ENCODE results near the gene NCAPD2.
A peak's percentile ranks its signal among the peaks of the same experiment; 100 is the strongest.
"Not testable (repeated sequence)": the region's sequence is repeated elsewhere in the genome, so short reads cannot be mapped to it uniquely, and the experiment has no call there.

Gene NCAPD2

GRCh38 chr12:6552140-6552551 lies 58.2 kb downstream of the NCAPD2 start:
- DNase-seq = no peak

DNA sequence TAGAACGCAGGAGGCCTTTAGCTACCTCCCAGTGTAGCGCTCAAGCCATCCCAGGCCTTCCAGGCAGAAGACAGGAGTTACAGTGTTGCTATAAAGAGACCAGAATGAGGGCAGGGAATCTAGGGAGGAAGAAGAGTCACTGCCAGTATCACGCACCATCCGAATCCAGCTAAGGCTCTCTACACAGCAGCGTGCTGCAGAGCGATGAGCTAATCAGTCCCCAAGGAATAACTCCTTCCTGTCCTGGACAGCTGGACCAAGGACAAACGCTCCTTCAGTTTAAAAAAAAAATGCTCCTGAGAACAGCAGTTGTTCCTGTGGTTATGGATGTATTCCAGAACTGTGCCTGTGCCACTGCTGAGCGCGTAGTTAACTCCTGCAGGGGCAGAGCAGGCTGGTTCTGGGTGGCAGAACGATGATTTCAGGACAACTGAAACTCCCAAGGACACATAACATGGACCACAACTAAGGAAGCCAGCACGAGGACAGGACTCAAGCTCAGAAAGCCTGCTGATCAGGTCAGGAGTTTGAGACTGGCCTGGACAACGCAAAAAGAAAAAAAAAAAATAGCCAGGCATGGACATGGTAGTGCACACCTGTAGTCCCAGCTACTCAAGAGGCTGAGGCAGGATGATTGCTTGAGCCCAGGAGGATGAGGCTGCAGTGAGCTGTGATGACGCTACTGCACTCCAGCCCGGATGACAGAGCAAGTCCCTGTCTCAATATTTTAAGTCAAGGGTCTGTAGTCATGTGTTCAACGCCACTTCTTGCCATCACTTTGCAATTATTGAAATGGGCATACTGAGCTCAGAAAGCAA lies 59.4 kb downstream of the NCAPD2 start:
- DNase-seq = no peak

DNA sequence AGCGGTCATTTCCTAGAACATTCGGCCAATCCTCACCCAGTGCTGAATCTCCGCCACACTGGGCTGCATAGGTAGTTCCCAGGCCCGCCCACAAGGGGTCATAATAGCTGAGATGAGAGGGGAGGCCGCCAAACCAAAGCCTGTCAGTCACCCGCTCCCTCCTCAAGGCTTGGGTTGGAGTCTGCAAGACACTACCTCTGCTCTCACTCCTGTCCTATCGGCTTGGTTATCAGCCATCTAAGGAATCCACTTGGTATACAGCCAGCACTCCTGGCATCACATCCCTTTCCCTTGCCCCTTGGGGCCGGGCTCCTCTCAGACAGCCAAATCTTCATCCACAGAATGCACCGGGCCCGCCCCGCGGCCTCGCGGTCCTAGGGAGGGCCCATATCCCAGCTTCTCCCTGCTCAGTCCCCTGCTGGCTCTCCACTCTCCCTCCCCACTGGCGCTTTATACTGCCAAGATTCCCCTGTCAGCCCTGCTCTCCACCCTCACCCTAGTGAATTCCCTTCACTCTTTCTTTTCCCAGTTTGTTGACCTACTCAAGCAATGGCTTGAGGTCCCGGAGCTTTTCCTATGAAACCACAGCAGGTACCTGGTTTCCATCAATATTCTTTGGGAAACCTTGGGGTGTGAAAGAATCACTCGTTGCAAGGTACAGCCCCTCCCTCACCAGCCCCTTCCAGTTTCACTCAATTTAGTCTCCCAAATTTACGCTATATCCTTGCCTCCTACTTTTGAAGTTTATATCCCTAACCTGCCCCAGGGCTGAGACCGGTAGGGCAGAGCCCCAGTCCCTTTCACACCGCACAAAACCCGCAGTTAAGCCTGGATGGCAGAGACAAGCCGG lies 60.5 kb downstream of the NCAPD2 start:
- peak; percentile 73 for DNase-seq

GRCh38 chr12:6555018-6555691 lies 61.3 kb downstream of the NCAPD2 start:
- no peak for DNase-seq

GRCh38 chr12:6556496-6556817 lies 62.6 kb downstream of the NCAPD2 start:
- DNase-seq = not testable (repeated sequence)

DNA sequence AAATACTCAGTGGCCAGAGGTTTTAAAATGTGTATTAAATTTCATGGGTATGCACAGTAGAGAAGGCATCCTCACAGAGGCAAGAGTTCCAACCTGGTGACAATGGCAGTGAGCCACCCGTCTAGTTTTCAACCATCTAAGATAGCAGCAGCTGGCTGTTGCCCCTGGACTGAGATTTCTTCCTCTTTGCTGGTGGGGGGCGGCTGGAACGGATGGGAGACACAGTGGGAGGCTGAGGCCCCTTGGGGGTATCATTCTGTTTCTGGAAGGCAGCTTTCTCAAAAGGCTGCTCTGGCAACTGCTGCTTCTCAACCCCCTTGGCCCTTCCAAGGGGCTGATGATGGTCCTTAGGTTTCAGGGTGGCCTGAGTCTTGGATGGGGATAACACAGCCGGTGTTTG lies 63.0 kb downstream of the NCAPD2 start:
- no peak for DNase-seq

DNA sequence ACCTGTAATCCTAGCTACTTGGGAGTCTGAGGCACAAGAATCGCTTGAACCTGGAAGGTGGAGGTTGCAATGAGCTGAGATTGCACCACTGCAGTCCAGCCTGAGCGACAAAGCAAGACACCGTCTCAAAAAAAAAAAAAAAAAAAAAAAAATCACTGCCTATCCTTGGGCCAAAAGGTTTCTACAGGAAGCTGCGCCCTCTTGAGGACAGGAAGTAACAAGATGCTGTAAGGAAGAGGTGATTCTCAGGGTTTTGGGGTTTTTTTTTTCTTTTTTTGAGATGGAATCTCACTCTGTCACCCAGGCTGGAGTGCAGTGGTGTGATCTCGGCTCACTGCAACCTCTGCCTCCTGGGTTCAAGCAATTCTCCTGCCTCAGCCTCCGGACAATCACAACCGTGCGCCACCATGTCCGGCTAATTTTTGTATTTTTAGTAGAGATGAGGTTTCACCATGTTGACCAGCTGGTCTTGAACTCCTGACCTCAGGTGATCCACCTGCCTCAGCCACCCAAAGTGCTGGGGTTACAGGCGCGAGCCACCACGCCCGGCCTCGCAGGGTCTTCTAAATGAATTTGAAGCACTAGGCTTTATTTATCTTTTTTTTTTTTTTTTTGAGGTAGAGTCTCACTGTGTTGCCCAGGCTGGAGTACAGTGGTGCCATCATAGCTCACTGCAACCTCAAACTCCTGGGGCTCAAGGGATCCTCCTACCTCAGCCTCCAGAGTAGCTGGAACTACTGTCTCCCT lies 64.3 kb downstream of the NCAPD2 start:
- peak; percentile 70 for DNase-seq

DNA sequence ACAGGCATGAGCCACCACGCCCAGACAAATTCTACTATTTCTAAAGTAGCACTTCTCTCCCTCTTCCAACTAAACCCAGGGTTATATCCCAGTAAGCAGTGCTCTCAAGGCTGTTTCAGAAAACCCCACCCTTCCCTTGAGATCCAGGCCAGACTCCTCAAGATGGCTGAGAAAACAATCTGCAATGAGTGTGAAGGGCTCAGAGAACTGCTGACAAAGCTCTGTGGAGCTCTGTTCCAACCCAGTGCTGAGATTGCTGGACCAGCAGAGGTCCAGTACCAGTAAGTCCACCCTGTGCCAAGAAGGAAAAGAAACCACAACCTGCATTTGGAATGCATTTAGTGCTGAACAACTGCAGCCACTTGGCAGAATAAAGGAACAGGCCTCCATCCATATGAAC lies 65.6 kb downstream of the NCAPD2 start:
- DNase-seq = no peak

DNA sequence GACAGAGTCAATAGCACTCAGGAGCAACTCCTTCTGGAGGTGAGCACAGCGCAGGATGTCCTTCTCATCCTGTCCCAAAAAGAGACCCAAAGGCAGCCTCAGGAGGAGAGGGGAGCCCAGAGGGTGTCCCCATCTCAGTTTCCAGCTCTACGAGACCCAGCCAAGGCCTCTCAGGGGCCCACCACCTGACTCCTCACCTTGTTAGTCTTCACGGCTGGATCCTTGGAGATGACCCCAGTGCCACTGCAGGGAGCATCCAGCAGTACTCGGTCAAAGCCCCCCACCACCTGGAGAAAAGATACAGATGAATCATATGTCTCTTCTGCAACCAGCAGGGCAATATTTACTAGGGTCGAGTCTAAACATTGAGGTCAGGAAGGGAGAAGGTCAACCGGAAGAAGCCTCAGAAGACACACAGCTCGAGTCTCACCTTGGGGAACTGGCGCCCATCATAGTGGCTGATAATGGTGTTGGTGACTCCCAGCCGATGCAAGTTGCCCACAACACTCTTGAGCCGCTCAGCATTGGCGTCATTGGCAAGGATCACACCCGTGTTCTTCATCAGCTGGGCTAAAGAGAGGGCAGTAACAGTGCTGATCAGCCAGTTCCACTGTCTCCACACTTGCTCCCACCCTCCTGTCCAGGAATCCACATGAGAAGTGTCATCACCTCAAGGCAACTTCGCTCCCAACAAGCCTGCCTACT lies 66.8 kb downstream of the NCAPD2 start:
- no peak for DNase-seq

DNA sequence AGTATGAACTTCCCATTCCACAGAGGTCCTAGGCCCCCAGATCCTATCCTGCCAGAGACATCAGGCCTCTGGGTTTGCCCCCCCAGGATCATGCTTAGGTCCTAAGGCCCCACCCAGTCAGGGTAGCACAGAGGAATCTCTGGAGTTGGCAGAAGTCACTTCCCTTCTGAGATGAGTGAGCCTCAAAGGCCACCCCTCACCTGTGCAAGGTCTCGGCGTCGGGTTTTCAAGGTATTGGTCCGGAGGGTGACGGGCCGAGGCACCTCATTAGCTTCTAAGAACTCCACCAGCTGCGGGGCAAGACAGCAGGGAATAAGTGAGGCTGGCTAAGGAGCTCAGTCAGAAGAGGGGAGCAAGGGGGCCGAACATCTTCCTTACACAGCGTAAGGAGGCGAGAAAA lies 69.0 kb downstream of the NCAPD2 start:
- no peak for DNase-seq

GRCh38 chr12:6563448-6564050 lies 69.6 kb downstream of the NCAPD2 start:
- DNase-seq = peak; percentile 54

GRCh38 chr12:6567112-6567670 lies 73.3 kb downstream of the NCAPD2 start:
- no peak for DNase-seq

GRCh38 chr12:6569312-6569711 lies 75.4 kb downstream of the NCAPD2 start:
- no peak for DNase-seq

GRCh38 chr12:6569786-6570185 lies 75.9 kb downstream of the NCAPD2 start:
- DNase-seq = no peak

DNA sequence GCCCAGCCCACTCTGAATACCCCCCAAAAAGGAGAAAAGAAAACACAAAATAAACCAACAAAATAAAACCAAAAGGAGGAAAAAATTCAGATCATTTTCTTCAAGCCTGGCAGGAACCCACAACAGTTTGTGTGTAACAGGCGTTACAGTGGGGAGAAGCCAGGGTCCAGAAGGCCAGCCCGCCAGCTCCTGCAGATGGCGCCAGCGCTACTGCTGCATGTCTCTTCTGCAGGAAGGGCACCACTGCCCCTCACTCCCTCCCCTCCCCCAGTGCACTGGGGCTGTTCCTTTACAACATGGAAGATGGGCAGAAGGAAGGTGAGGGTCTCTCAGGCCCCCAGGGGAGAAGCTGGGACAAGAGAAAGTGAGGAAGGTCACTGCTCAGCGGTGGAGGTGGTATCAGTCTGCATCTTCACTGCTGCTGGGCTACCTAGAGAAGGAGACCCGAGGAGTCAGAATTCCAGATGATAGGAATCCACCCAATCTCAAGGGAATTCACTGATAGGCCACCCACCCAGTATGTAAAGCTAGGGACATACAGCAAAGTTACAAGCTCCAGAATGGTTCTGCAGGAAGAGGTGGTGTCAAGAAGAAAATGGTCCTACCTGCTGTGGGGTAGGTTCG lies 76.5 kb downstream of the NCAPD2 start:
- DNase-seq = peak; percentile 25

DNA sequence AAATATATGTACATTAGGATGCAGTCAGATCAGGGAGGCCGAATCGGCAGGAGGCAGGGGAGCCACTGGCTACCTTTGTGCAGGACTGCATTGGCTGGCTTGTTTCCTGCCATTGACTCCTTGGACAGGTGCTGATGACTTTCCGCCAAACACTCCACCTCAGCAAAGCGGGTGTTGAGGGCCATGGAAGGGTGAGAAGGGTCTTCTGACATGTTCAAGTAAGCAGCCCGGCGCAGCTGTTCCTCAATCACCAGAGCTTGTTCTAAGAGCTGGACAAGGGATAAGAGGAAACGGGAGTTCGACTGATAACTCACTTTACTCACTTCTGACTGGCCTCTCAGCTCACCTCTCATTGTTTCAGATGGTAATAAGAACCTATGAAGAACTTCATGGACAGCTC lies 79.1 kb downstream of the NCAPD2 start:
- no peak for DNase-seq

DNA sequence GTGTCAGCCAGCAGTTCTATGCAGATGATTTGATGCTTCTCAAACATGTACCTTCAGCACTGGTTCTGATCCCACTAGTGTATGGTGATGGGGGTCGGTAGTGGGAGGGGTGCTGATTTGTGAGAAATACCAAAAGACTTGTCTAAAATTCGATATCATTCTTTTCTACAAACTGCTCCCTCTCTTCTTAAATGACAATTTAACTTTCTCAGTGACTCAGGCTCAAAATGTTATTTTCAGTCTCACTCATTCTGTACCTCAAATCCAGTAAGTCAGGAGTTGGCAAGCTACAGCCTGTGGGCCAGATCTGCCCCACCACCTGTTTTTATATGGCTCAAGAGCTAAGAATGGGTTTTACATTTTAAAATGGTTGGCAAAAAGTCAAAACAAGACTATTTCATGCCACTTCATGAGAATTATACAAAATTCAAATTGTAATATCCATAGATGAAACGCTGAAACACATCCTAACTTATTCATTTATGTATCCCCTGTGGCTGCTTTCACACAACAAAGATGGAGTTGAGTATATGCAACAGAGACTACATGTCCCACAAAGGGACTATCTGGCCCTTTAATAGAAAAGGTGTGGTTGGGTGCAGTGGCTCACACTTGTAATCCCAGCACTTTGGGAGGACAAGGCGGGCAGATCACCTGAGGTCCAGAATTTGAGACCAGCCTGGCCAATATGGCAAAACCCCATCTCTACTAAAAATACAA lies 80.8 kb downstream of the NCAPD2 start:
- no peak for DNase-seq

DNA sequence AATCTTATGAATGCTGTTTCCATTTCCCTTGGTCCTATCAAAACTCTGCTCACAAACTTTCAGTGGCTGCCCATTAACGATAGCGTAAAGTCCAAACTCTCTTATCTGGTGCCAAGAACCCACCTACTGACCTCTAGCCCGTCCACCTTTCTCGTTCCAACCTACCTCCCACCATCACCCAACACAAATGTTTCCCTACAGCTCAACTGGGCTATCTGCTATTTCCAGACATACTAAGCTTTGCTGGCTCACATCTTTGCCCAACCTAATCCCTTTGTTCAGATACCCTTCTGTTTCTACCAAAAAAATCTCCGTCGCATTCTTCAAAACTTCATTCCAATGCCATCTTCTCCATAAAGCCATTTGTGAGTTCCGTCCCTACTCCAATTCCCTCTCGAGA lies 81.7 kb downstream of the NCAPD2 start:
- DNase-seq = no peak

Measured in CD4-positive, alpha-beta T cell treated with Interleukin-4 for 4 hours (primary cell).